IMR-90 (cell line): ENCODE results near the gene RPS25. TPM values are rescaled to one million over a fixed set of nuclear protein-coding genes. Genes with fewer than 3 reads are reported as not detected.
"Not testable (repeated sequence)": the region's sequence is repeated elsewhere in the genome, so short reads cannot be mapped to it uniquely, and the experiment has no call there.

Experiments used
- ATAC-seq: fragments of 200-7000 bp; cut with Tn5 transposase; 2 replicates; pipeline ENCODE4 v1.9.1; 2020; ENCODE audit warnings: low read depth, mild to moderate bottlenecking, moderate library complexity
- BruUV-seq: library from RNA; stranded (reverse); fragments of 400-500 nt; replicated peaks from 2 replicates; lab custom pipeline; 2021; lab: Mats Ljungman, UMichigan
- CTCF ChIA-PET: fragments of 300-600 bp; formaldehyde crosslinking; extraction: SDS; loops from one replicate; lab custom pipeline; 2021; ENCODE audit warnings: antibody characterized with exemption; lab: Yijun Ruan, JAX
- POLR2A ChIA-PET: fragments of 300-600 bp; sonication (Branson Sonifier 250); formaldehyde crosslinking; loops from one replicate; lab custom pipeline; 2022; ENCODE audit warnings: antibody characterized with exemption; ENCODE audit not compliant: unreplicated experiment; lab: Charles Lee
- DNase-seq: peaks from one replicate; pipeline ENCODE4 v3.0.0; 2013
- H2AFZ ChIP-seq: replicated peaks from 2 replicates; pipeline ENCODE3; 2013; ENCODE audit warnings: low read length, mild to moderate bottlenecking; ENCODE audit not compliant: poor library complexity
- H2AK5ac ChIP-seq: 2 replicates; pipeline ENCODE4 v1.6.1; 2013; ENCODE audit warnings: low read depth, low read length, inconsistent platforms
- H2AK9ac ChIP-seq: replicated peaks from 2 replicates; pipeline ENCODE3; 2013; ENCODE audit warnings: mild to moderate bottlenecking, low read depth, low read length, moderate library complexity; ENCODE audit not compliant: poor library complexity
- H2BK120ac ChIP-seq: 2 replicates; pipeline ENCODE4 v1.6.1; 2013; ENCODE audit warnings: low read depth, low read length, inconsistent platforms
- H2BK15ac ChIP-seq: 3 replicates; pipeline ENCODE4 v1.6.1; 2013; ENCODE audit warnings: low read depth, low read length, inconsistent platforms
- H2BK20ac ChIP-seq: 2 replicates; pipeline ENCODE4 v1.6.1; 2013; ENCODE audit warnings: low read depth, mild to moderate bottlenecking, inconsistent platforms, low read length, moderate library complexity
- H2BK5ac ChIP-seq: 2 replicates; pipeline ENCODE4 v1.6.1; 2013; ENCODE audit warnings: mild to moderate bottlenecking, low read depth, low read length, inconsistent platforms; ENCODE audit not compliant: poor library complexity, severe bottlenecking
- H3K14ac ChIP-seq: replicated peaks from 2 replicates; pipeline ENCODE4 v1.6.1; 2013; ENCODE audit warnings: low read depth, low read length, inconsistent platforms
- H3K18ac ChIP-seq: 2 replicates; pipeline ENCODE4 v1.6.1; 2013; ENCODE audit warnings: low read depth, low read length, control low read depth
- H3K23ac ChIP-seq: 2 replicates; pipeline ENCODE4 v1.6.1; 2013; ENCODE audit warnings: low read depth, low read length, inconsistent platforms
- H3K27ac ChIP-seq: 2 replicates; pipeline ENCODE4 v1.5.1; 2013; ENCODE audit warnings: mild to moderate bottlenecking, control low read depth, low read length; ENCODE audit not compliant: insufficient read depth
- H3K27me3 ChIP-seq: 2 replicates; pipeline ENCODE4 v1.6.1; 2013; ENCODE audit warnings: low read length; ENCODE audit not compliant: control insufficient read depth, insufficient read depth
- H3K36me3 ChIP-seq: 2 replicates; pipeline ENCODE4 v1.6.1; 2013; ENCODE audit warnings: low read length, mixed read lengths; ENCODE audit not compliant: control insufficient read depth, insufficient read depth
- H3K4ac ChIP-seq: 2 replicates; pipeline ENCODE4 v1.6.1; 2013; ENCODE audit warnings: low read depth, low read length, inconsistent platforms
- H3K4me1 ChIP-seq: 2 replicates; pipeline ENCODE4 v1.6.1; 2013; ENCODE audit warnings: low read length, mixed read lengths; ENCODE audit not compliant: control insufficient read depth, insufficient read depth
- H3K4me2 ChIP-seq: 2 replicates; pipeline ENCODE4 v1.6.1; 2013; ENCODE audit warnings: low read depth, mild to moderate bottlenecking, control low read depth, low read length, moderate library complexity
- H3K4me3 ChIP-seq: 2 replicates; pipeline ENCODE4 v1.5.1; 2013; ENCODE audit warnings: low read depth, mild to moderate bottlenecking, control low read depth, low read length, moderate library complexity; ENCODE audit not compliant: insufficient read depth
- H3K56ac ChIP-seq: 2 replicates; pipeline ENCODE4 v1.6.1; 2013; ENCODE audit warnings: low read length, inconsistent platforms; ENCODE audit not compliant: insufficient read depth; ENCODE audit errors: extremely low read depth
- H3K79me1 ChIP-seq, 2 experiments: 2 replicates each; pipeline ENCODE4 v1.6.1; 2013; ENCODE audit warnings: low read length in 2 of 2, inconsistent platforms in 1 of 2, low read depth in 1 of 2
- H3K9ac ChIP-seq: 2 replicates; pipeline ENCODE4 v1.6.1; 2013; ENCODE audit warnings: low read depth, low read length, control low read depth
- H3K9me1 ChIP-seq: 2 replicates; pipeline ENCODE4 v1.6.1; 2013; ENCODE audit warnings: low read length, inconsistent platforms; ENCODE audit not compliant: insufficient read depth
- H3K9me3 ChIP-seq: 2 replicates; pipeline ENCODE4 v1.6.1; 2013; ENCODE audit warnings: low read length; ENCODE audit not compliant: control insufficient read depth, insufficient read depth
- H4K20me1 ChIP-seq: 2 replicates; pipeline ENCODE4 v1.6.1; 2013; ENCODE audit warnings: low read length, inconsistent platforms; ENCODE audit not compliant: insufficient read depth
- H4K5ac ChIP-seq: 2 replicates; pipeline ENCODE4 v1.6.1; 2013; ENCODE audit warnings: mild to moderate bottlenecking, low read depth, low read length, control low read depth
- H4K8ac ChIP-seq, 2 experiments: 2 replicates each; pipeline ENCODE4 v1.6.1; 2013; ENCODE audit warnings: low read depth in 2 of 2, low read length in 2 of 2, control low read depth in 1 of 2, inconsistent platforms in 1 of 2
- H4K91ac ChIP-seq: 2 replicates; pipeline ENCODE4 v1.6.1; 2013; ENCODE audit warnings: low read depth, low read length, inconsistent platforms; ENCODE audit not compliant: insufficient read depth
- WGBS, 2 experiments: methylation state at CpG; one replicate each; pipeline versions ENCODE4 v1.1.5 to v1.1.7; 2013; ENCODE audit warnings: missing lambda C conversion rate in 2 of 2; ENCODE audit not compliant: insufficient read length in 1 of 2; ENCODE audit errors: extremely low coverage in 2 of 2; 5-methylcytosine and 5-hydroxymethylcytosine counted together
- dilution Hi-C: fragments of 300-500 bp; cut with HindIII; formaldehyde crosslinking; loops from one replicate; pipeline ENCODE4 v1.14.3; 2018; ENCODE audit warnings: low sequenced_read_pairs; ENCODE audit not compliant: unreplicated experiment
- in situ Hi-C: fragments of 300-500 bp; cut with MboI; formaldehyde crosslinking; loops from 3 replicates; pipeline ENCODE4 v1.14.3; 2019; ENCODE audit warnings: low sequenced_read_pairs, inconsistent platforms, mixed read lengths
- intact Hi-C: fragments of 100-400 bp; cut with micrococcal nuclease; formaldehyde crosslinking; loops from 2 replicates; pipeline ENCODE4 v1.10.0; 2022
- microRNA-seq, 2 experiments: library from miRNA; stranded (forward) in 1 of 2; unstranded in 1 of 2; fragments of 10-50 nt in 1 of 2; fragments of <30 nt in 1 of 2; gene quantifications in 1 of 2; microRNA quantifications in 1 of 2; one replicate each; pipeline versions ENCODE3 to v1.1.0; 2013 to 2020; ENCODE audit not compliant: insufficient read depth in 1 of 2, insufficient read length in 1 of 2, unreplicated experiment in 1 of 2
- polyA plus RNA-seq, 3 experiments: library from polyadenylated mRNA; depleted of rRNA; stranded (reverse); fragments of >200 nt; gene quantifications; 2 replicates each; pipeline ENCODE4 v1.2.3, GENCODE V29; 2012; ENCODE audit warnings: low replicate concordance in 1 of 3
- small RNA-seq, 5 experiments: library from RNA; depleted of rRNA; stranded (forward); fragments of <200 nt; gene quantifications; one replicate each; pipeline ENCODE3, GENCODE V24; 2012
- total RNA-seq: library from RNA; depleted of rRNA; stranded (reverse); fragments of >200 nt; gene quantifications from 2 replicates; pipeline ENCODE4 v1.2.3, GENCODE V29; 2012; rRNA removed

RPS25 gene
- total and polyA plus RNA-seq, 2 of the 4 experiments (the other 2 are of a cell fraction): 727 to 905 TPM

DNA sequence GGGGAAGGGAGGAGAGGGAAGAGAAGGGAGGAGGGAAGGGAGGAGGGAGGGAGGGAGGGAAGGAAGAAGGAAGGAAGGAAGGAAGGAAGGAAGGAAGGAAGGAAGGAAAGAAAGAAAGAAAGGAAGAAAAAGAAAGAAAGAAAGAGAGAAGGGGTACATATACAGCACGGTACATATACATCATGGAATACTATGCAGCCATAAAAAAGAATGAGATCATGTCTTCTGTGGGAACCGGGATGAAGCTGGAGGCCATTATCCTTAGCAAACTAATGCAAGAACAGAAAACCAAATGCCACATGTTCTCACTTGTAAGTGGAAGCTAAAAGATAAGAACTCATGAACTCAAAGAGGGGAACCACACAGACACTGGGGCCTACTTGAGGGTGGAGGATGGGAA lies 48.6 kb downstream of the RPS25 start:
- H3K27ac ChIP-seq, DNase-seq, H2BK15ac ChIP-seq, H4K20me1 ChIP-seq, H3K79me1 ChIP-seq, H4K8ac ChIP-seq, H2BK5ac ChIP-seq, H3K9me1 ChIP-seq, H3K18ac ChIP-seq, H2AFZ ChIP-seq, intact Hi-C loops, H3K4me2 ChIP-seq, H3K36me3 ChIP-seq, H3K56ac ChIP-seq, ATAC-seq, H2AK9ac ChIP-seq, BruUV-seq, H3K4me3 ChIP-seq, H3K23ac ChIP-seq, dilution Hi-C loops, H2BK120ac ChIP-seq, H3K4me1 ChIP-seq, H4K91ac ChIP-seq, H3K4ac ChIP-seq, H3K14ac ChIP-seq, H2BK20ac ChIP-seq, H4K5ac ChIP-seq, in situ Hi-C loops, H2AK5ac ChIP-seq, H3K9me3 ChIP-seq, H3K9ac ChIP-seq: not testable (repeated sequence)
- H3K27me3 ChIP-seq: peaks cover 16% of the 10 kb centered on the region
- POLR2A ChIA-PET: interaction anchor here (0.7 kb wide), 1 partner anchor 477 kb away, joined by 5 read pairs; no protein-coding TSS in a partner anchor
- WGBS, 2 experiments: no CpG with 5 or more reads among the region's 2 CpGs
- CTCF ChIA-PET: interaction anchor here (0.6 kb wide), 1 partner anchor 10 kb away, joined by 3 read pairs; no protein-coding TSS in a partner anchor

Small RNA genes within 50 kb of the gene (microRNA-seq; reads per million reads assigned to microRNA genes)
- gene AP003392.2 (ENCODE audit: insufficient read depth, insufficient read length) (not detected), gene MIR3656 (ENCODE audit: unreplicated experiment) (not detected), gene RF00017 (ENCODE audit: insufficient read depth, insufficient read length) (not detected), gene RF00019 (ENCODE audit: insufficient read depth, insufficient read length) (not detected)

Small RNA genes within 50 kb of the gene (small RNA-seq; reads per million reads assigned to genes)
- gene AP003392.2: 0 reads per million in 5 experiments
- 0 reads per million in 5 experiments for gene RF00017
- gene RF00019: 0 reads per million in 5 experiments

Other genes with a start within 250 kb of the RPS25 start
- gene DDX6, start 227.2 kb downstream of the RPS25 start, total RNA-seq: 197 and 225 TPM in 2 replicates
- 14.7 and 19.2 TPM in 2 replicates for gene DDX6, start 227.2 kb downstream of the RPS25 start, polyA plus RNA-seq (2012; rRNA removed)
- gene CXCR5, start 134.5 kb downstream of the RPS25 start, total RNA-seq: not detected in 2 replicates
- gene CXCR5, start 134.5 kb downstream of the RPS25 start, polyA plus RNA-seq (2012; rRNA removed): not detected in 2 replicates
- gene BCL9L, start 92.4 kb downstream of the RPS25 start, total RNA-seq: 1.7 and 2.3 TPM in 2 replicates
- 17.0 and 21.5 TPM in 2 replicates for gene BCL9L, start 92.4 kb downstream of the RPS25 start, polyA plus RNA-seq (2012; rRNA removed)
- not detected in 2 replicates for gene UPK2, start 62.0 kb downstream of the RPS25 start, total RNA-seq
- gene UPK2, start 62.0 kb downstream of the RPS25 start, polyA plus RNA-seq (2012; rRNA removed): 0.26 and 0.39 TPM in 2 replicates
- gene FOXR1, start 46.6 kb downstream of the RPS25 start, total RNA-seq: not detected in 2 replicates
- not detected in 2 replicates for gene FOXR1, start 46.6 kb downstream of the RPS25 start, polyA plus RNA-seq (2012; rRNA removed)
- 13.1 and 15.3 TPM in 2 replicates for gene CENATAC, start 20.2 kb downstream of the RPS25 start, total RNA-seq
- 15.0 and 16.7 TPM in 2 replicates for gene CENATAC, start 20.2 kb downstream of the RPS25 start, polyA plus RNA-seq (2012; rRNA removed)
- gene TRAPPC4, start 423 bp upstream of the RPS25 start, total RNA-seq: 102 and 151 TPM in 2 replicates
- 162 and 253 TPM in 2 replicates for gene TRAPPC4, start 423 bp upstream of the RPS25 start, polyA plus RNA-seq (2012; rRNA removed)
- 7.5 and 8.3 TPM in 2 replicates for gene SLC37A4, start 12.5 kb upstream of the RPS25 start, total RNA-seq
- gene SLC37A4, start 12.5 kb upstream of the RPS25 start, polyA plus RNA-seq (2012; rRNA removed): 14.3 and 15.1 TPM in 2 replicates
- 152 and 181 TPM in 2 replicates for gene HYOU1, start 38.9 kb upstream of the RPS25 start, total RNA-seq
- 117 and 120 TPM in 2 replicates for gene HYOU1, start 38.9 kb upstream of the RPS25 start, polyA plus RNA-seq (2012; rRNA removed)
- 22.2 and 30.5 TPM in 2 replicates for gene VPS11, start 49.5 kb upstream of the RPS25 start, total RNA-seq
- 19.7 and 20.7 TPM in 2 replicates for gene VPS11, start 49.5 kb upstream of the RPS25 start, polyA plus RNA-seq (2012; rRNA removed)
- gene HMBS, start 66.5 kb upstream of the RPS25 start, total RNA-seq: 13.9 and 17.9 TPM in 2 replicates
- gene HMBS, start 66.5 kb upstream of the RPS25 start, polyA plus RNA-seq (2012; rRNA removed): 55.3 and 59.5 TPM in 2 replicates
- 13.6 and 15.2 TPM in 2 replicates for gene DPAGT1, start 83.5 kb upstream of the RPS25 start, total RNA-seq
- 51.2 and 53.4 TPM in 2 replicates for gene DPAGT1, start 83.5 kb upstream of the RPS25 start, polyA plus RNA-seq (2012; rRNA removed)
- 2.2 TPM in 2 replicates for gene C2CD2L, start 89.0 kb upstream of the RPS25 start, total RNA-seq
- gene C2CD2L, start 89.0 kb upstream of the RPS25 start, polyA plus RNA-seq (2012; rRNA removed): 8.7 and 9.5 TPM in 2 replicates
- gene HINFP, start 103.2 kb upstream of the RPS25 start, total RNA-seq: 8.1 and 9.1 TPM in 2 replicates
- 12.8 and 15.3 TPM in 2 replicates for gene HINFP, start 103.2 kb upstream of the RPS25 start, polyA plus RNA-seq (2012; rRNA removed)
- under 0.01 TPM in 2 replicates for gene ABCG4, start 130.7 kb upstream of the RPS25 start, total RNA-seq
- gene ABCG4, start 130.7 kb upstream of the RPS25 start, polyA plus RNA-seq (2012; rRNA removed): 0.20 and 0.26 TPM in 2 replicates
- gene NLRX1, start 150.4 kb upstream of the RPS25 start, total RNA-seq: 3.0 and 3.3 TPM in 2 replicates
- 4.9 and 5.5 TPM in 2 replicates for gene NLRX1, start 150.4 kb upstream of the RPS25 start, polyA plus RNA-seq (2012; rRNA removed)
- gene NHERF4, start 167.1 kb upstream of the RPS25 start, total RNA-seq: not detected in 2 replicates
- not detected in 2 replicates for gene NHERF4, start 167.1 kb upstream of the RPS25 start, polyA plus RNA-seq (2012; rRNA removed)
- 6.1 and 7.2 TPM in 2 replicates for gene CBL, start 188.0 kb upstream of the RPS25 start, total RNA-seq
- 11.8 TPM in 2 replicates for gene CBL, start 188.0 kb upstream of the RPS25 start, polyA plus RNA-seq (2012; rRNA removed)